HCT116 (cell line): Measurements from ENCODE around the gene ARHGEF1. TPM values are rescaled to one million over a fixed set of nuclear protein-coding genes. Genes with fewer than 3 reads are reported as not detected.

Experiments used
- ATAC-seq: fragments of 200-7000 bp; cut with Tn5 transposase; 2 replicates; pipeline ENCODE4 v1.9.1; 2020; ENCODE audit warnings: mild to moderate bottlenecking, moderate library complexity
- BruUV-seq: library from RNA; stranded (reverse); fragments of 400-500 nt; replicated peaks from 2 replicates; lab custom pipeline; 2021; lab: Mats Ljungman, UMichigan
- CTCF ChIA-PET: fragments of 300-600 bp; sonication (Branson Sonifier 250); formaldehyde crosslinking; loops from one replicate; lab custom pipeline; 2021; ENCODE audit warnings: antibody characterized with exemption; lab: Charles Lee
- POLR2A ChIA-PET: fragments of 300-600, 350-600 bp; sonication (Branson Sonifier 250); formaldehyde crosslinking; loops from one replicate; lab custom pipeline; 2021; ENCODE audit warnings: antibody characterized with exemption; lab: Charles Lee
- RAD21 ChIA-PET, 2 experiments: fragments of 300-600 bp; sonication (Branson Sonifier 250); formaldehyde crosslinking; loops; one replicate each; lab custom pipeline; 2023; ENCODE audit warnings: low total read pairs in 2 of 2; ENCODE audit not compliant: uncharacterized antibody in 2 of 2, unreplicated experiment in 2 of 2, low non-redundant PET in 1 of 2; lab: Charles Lee
- DNase-seq: peaks from one replicate; pipeline ENCODE4 v3.0.0-alpha.2; 2010; ENCODE audit warnings: low read depth, low spot score
- H2AFZ ChIP-seq: fragments of 200-600 bp; shearing (Covaris generic), sonication (generic); 2 replicates; pipeline ENCODE4 v1.6.1; 2017; ENCODE audit warnings: low read depth, mixed run types, mixed read lengths, antibody characterized with exemption, low read length; ENCODE audit not compliant: poor library complexity, severe bottlenecking
- H3K27ac ChIP-seq: 2 replicates; pipeline ENCODE4 v1.5.1; 2012; ENCODE audit warnings: low read depth, low read length
- H3K27me3 ChIP-seq: fragments of 200-600 bp; sonication (generic); 2 replicates; pipeline ENCODE4 v1.6.1; 2016; ENCODE audit warnings: mixed run types, low read length, mixed read lengths; ENCODE audit not compliant: insufficient read depth
- H3K36me3 ChIP-seq, 2 experiments: fragments of 200-500 bp in 1 of 2; fragments of 200-600 bp in 1 of 2; sonication (Bioruptor generic) in 1 of 2; sonication (generic) in 1 of 2; 2 replicates each; pipeline versions ENCODE4 v1.5.1 to v1.6.1; 2014 to 2016; ENCODE audit warnings: low read length in 2 of 2, inconsistent platforms in 1 of 2, mixed read lengths in 1 of 2, mixed run types in 1 of 2; ENCODE audit not compliant: insufficient read depth in 2 of 2, control insufficient read depth in 1 of 2
- H3K4me1 ChIP-seq, 2 experiments: fragments of 200-600 bp in 1 of 2; sonication (generic) in 1 of 2; 2 replicates each; pipeline versions ENCODE4 v1.5.1 to v1.6.1; 2012 to 2017; ENCODE audit warnings: low read length in 2 of 2, inconsistent platforms in 1 of 2, mild to moderate bottlenecking in 1 of 2, mixed read lengths in 1 of 2, mixed run types in 1 of 2, moderate library complexity in 1 of 2; ENCODE audit not compliant: insufficient read depth in 2 of 2, control insufficient read depth in 1 of 2
- H3K4me2 ChIP-seq: fragments of 200-600 bp; sonication (generic); 2 replicates; pipeline ENCODE4 v1.6.1; 2017; ENCODE audit warnings: mixed run types, low read length, mixed read lengths
- H3K4me3 ChIP-seq, 2 experiments: fragments of 200-600 bp in 1 of 2; sonication (generic) in 1 of 2; replicated peaks in 1 of 2; 2 replicates each; pipeline ENCODE4 v1.5.1; 2011 to 2016; ENCODE audit warnings: low read length in 2 of 2, control low read depth in 1 of 2, low read depth in 1 of 2, mild to moderate bottlenecking in 1 of 2, mixed read lengths in 1 of 2, mixed run types in 1 of 2
- H3K79me2 ChIP-seq: fragments of 200-600 bp; sonication (generic); 2 replicates; pipeline ENCODE4 v1.6.1; 2017; ENCODE audit warnings: mild to moderate bottlenecking, mixed run types, low read length, moderate library complexity, mixed read lengths; ENCODE audit not compliant: insufficient read depth
- H3K9ac ChIP-seq: fragments of 200-600 bp; sonication (generic); 2 replicates; pipeline ENCODE4 v1.6.1; 2016; ENCODE audit warnings: low read length, mixed read lengths
- H3K9me2 ChIP-seq: fragments of 200-600 bp; sonication (generic), shearing (Covaris generic); 2 replicates; pipeline ENCODE4 v1.6.1; 2017; ENCODE audit warnings: mixed run types, mild to moderate bottlenecking, moderate library complexity; ENCODE audit not compliant: insufficient read depth
- H3K9me3 ChIP-seq, 2 experiments: fragments of 200-500 bp in 1 of 2; fragments of 200-600 bp in 1 of 2; sonication (Bioruptor generic) in 1 of 2; sonication (generic) in 1 of 2; 2 replicates each; pipeline ENCODE4 v1.6.1; 2014 to 2017; ENCODE audit warnings: low read length in 2 of 2, mixed read lengths in 2 of 2, inconsistent platforms in 1 of 2, low read depth in 1 of 2, mild to moderate bottlenecking in 1 of 2, mixed run types in 1 of 2, moderate library complexity in 1 of 2; ENCODE audit not compliant: control insufficient read depth in 1 of 2, insufficient read depth in 1 of 2
- H4K20me1 ChIP-seq: fragments of 200-600 bp; sonication (generic), shearing (Covaris generic); 2 replicates; pipeline ENCODE4 v1.6.1; 2017; ENCODE audit warnings: mixed run types, mild to moderate bottlenecking, moderate library complexity; ENCODE audit not compliant: insufficient read depth
- CTCF ChIP-seq, 3 experiments: fragments of 200-600 bp in 1 of 3; sonication (generic) in 1 of 3; IDR thresholded peaks in 2 of 3; conservative IDR thresholded peaks in 1 of 3; 2 replicates each; pipeline ENCODE4 v1.5.1; 2012 to 2017; ENCODE audit warnings: low read depth in 2 of 3, low read length in 2 of 3, antibody characterized with exemption in 1 of 3, borderline replicate concordance in 1 of 3, control low read depth in 1 of 3, mild to moderate bottlenecking in 1 of 3, mixed read lengths in 1 of 3, mixed run types in 1 of 3, moderate library complexity in 1 of 3; ENCODE audit not compliant: insufficient read depth in 1 of 3
- POLR2A ChIP-seq: IDR thresholded peaks from 2 replicates; pipeline ENCODE4 v1.7.0; 2011; ENCODE audit warnings: borderline replicate concordance; ENCODE audit not compliant: insufficient read depth, insufficient read length; ENCODE audit errors: extremely low read depth
- RAD21 ChIP-seq: IDR thresholded peaks from 2 replicates; pipeline ENCODE4 v1.6.1; 2012; ENCODE audit warnings: low read depth, mild to moderate bottlenecking
- SRF ChIP-seq: IDR thresholded peaks from 2 replicates; pipeline ENCODE4 v1.6.1; 2012; ENCODE audit warnings: low read depth
- YY1 ChIP-seq: IDR thresholded peaks from 2 replicates; pipeline ENCODE4 v1.6.1; 2011; ENCODE audit warnings: low read length, low read depth, moderate library complexity, mild to moderate bottlenecking; ENCODE audit not compliant: insufficient replicate concordance; ENCODE audit errors: extremely low read depth
- intact Hi-C: fragments of 100-400 bp; cut with micrococcal nuclease; formaldehyde crosslinking; loops from 2 replicates; pipeline ENCODE4 v1.10.0; 2022
- total RNA-seq: library from RNA; stranded (reverse); gene quantifications from one replicate; pipeline ENCODE4 v1.2.1, GENCODE V29; 2021; ENCODE audit not compliant: unreplicated experiment

The ARHGEF1 gene
- total RNA-seq, 1 experiment from 2014 or later: 110 TPM

DNA sequence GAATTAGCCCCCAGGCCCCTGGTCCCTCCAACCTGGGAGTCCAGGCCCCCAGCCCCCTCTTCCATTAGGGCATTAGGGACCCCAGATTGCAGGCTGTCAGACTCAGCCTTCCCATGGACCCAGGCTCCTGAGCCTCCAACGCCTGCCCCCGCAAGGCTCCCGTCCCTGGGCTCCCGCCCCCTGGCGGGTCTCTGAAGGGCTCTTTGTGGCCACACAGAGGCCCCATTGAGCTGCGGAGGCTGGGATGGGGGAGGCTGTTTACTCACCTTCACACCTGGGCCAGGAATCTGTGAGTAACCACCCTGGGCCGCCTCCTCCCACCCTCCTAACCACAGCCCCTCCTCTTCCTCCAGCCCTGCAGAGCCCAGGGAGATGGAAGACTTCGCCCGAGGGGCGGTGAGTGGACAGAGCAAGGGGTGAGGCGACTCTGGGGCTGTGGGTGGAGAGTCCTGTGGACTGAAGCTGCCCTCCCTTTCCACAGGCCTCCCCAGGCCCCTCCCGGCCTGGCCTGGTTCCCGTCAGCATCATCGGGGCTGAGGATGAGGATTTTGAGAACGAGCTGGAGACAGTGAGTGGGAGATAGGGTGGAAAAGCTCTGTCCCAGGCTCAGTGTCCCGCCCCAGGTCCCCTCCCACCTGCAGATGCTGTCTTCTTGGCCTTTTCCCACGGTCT, 4.9 kb downstream of the ARHGEF1 start (continued):
- TF ChIP-seq POLR2A: no peak
- TF ChIP-seq RAD21: peak; percentile 79
- TF ChIP-seq SRF: no peak
- TF ChIP-seq, all 23 proteins: peak for 7

- DNase-seq: no peak
- TF ChIP-seq YY1 (no peak), CTCF (IDR thresholded peaks at IDR 0.05 in 2 of 3, conservative IDR thresholded peaks at IDR 0.05 in 1 of 3; ENCODE audit: borderline replicate concordance in 1 of 3, insufficient read depth in 1 of 3, low read depth in 2 of 3, low read length in 2 of 3) (0 out of 6 replicates have a peak, but pooled peaks of 2 of the 3 experiments have one; percentile 3 to 6)
- peaks cover 27 to 44% of the 10 kb centered on the region in 2 experiments for H3K4me1 ChIP-seq
- peaks cover 4 to 18% of the 10 kb centered on the region in 2 experiments for H3K36me3 ChIP-seq
- H3K9me3 ChIP-seq: no peaks in the 10 kb centered on the region
- ChIA-PET CTCF (no interaction called here), RAD21 (no interaction called here), POLR2A (interaction anchor here (1.1 kb wide), 1 partner anchor 15 kb away, joined by 4 read pairs; no protein-coding TSS in a partner anchor)
- no peak overlapping the region for H2AFZ ChIP-seq
- H3K9ac ChIP-seq: peak overlapping the region; percentile 65; the same call in 1 of the 2 replicates
- H3K9me2 ChIP-seq: no peaks in the 10 kb centered on the region
- BruUV-seq: no TSS peak
- H3K4me3 ChIP-seq: no peak overlapping the region
- no peak overlapping the region for H3K4me2 ChIP-seq
- no peak for ATAC-seq
- peaks cover 54% of the 10 kb centered on the region for H3K79me2 ChIP-seq
- H3K27me3 ChIP-seq: no peaks in the 10 kb centered on the region
- H3K27ac ChIP-seq: no peak overlapping the region
- H4K20me1 ChIP-seq: no peaks in the 10 kb centered on the region
- intact Hi-C loops: no loop called here
Observed at GRCh38 chr19:41888926-41889325, 5.9 kb downstream of the ARHGEF1 start.
